GM15510 (cell line): ENCODE results near the gene LPP.

Experiments used
- POLR2A ChIP-seq: IDR thresholded peaks from 3 replicates; pipeline ENCODE4 v1.6.1; 2011; ENCODE audit warnings: borderline replicate concordance; ENCODE audit not compliant: insufficient read length; ENCODE audit errors: extremely low read depth

LPP gene

GRCh38 chr3:188607805-188608315 is 453.9 kb downstream of the LPP start:
- no peak for TF ChIP-seq POLR2A

GRCh38 chr3:188608401-188608800 is 454.4 kb downstream of the LPP start:
- no peak for TF ChIP-seq POLR2A

GRCh38 chr3:188617270-188617669 is 463.3 kb downstream of the LPP start:
- no peak for TF ChIP-seq POLR2A

- TF ChIP-seq POLR2A = no peak
Observed at GRCh38 chr3:188617988-188618701, 464.2 kb downstream of the LPP start.

GRCh38 chr3:188620752-188621151 is 466.8 kb downstream of the LPP start:
- no peak for TF ChIP-seq POLR2A

- TF ChIP-seq POLR2A = no peak
Observed at GRCh38 chr3:188624384-188624783, 470.4 kb downstream of the LPP start.

GRCh38 chr3:188624828-188625227 is 470.9 kb downstream of the LPP start:
- no peak for TF ChIP-seq POLR2A

- TF ChIP-seq POLR2A = no peak
Observed at GRCh38 chr3:188627652-188628051, 473.7 kb downstream of the LPP start.

- TF ChIP-seq POLR2A = no peak
Observed at GRCh38 chr3:188631291-188632010, 477.5 kb downstream of the LPP start.

GRCh38 chr3:188633206-188633605 is 479.2 kb downstream of the LPP start:
- TF ChIP-seq POLR2A = no peak

GRCh38 chr3:188634285-188634684 is 480.3 kb downstream of the LPP start:
- no peak for TF ChIP-seq POLR2A

GRCh38 chr3:188635258-188636042 is 481.5 kb downstream of the LPP start:
- no peak for TF ChIP-seq POLR2A

GRCh38 chr3:188641076-188641475 is 487.1 kb downstream of the LPP start:
- no peak for TF ChIP-seq POLR2A

- no peak for TF ChIP-seq POLR2A
Observed at GRCh38 chr3:188643736-188644135, 489.8 kb downstream of the LPP start.

- no peak for TF ChIP-seq POLR2A
Observed at GRCh38 chr3:188646592-188646991, 492.6 kb downstream of the LPP start.
